Kidney glomerular epithelial cell (primary cell): ENCODE results near the gene LRIG3.
"Not testable (repeated sequence)": the region's sequence is repeated elsewhere in the genome, so short reads cannot be mapped to it uniquely, and the experiment has no call there.

Source experiments
- DNase-seq: peaks from one replicate; lab custom pipeline; 2025; lab: John Stamatoyannopoulos, UW

LRIG3 gene

DNA sequence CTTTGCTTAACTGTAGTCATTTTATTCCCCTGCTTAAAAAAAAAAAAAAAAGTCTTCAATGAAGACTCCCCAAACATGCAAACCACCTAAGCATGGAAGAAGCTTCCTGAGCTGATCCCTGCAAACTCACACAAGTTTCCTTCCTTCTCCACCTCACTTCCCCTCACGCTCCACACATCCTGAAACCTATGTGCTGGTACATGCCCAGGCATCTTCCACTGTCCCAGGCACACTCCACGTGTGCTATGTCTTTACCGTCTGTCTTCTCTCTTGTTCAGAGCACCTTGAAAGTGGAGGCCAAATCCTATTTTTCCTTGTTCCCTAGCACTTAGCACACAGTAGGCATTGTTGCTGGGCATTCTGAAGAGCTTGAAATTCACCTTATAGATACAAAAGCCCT, 13.4 kb downstream of the LRIG3 start:
- DNase-seq = no peak

GRCh38 chr12:58905422-58905821, 14.9 kb downstream of the LRIG3 start:
- DNase-seq = no peak

GRCh38 chr12:58902726-58903125, 17.6 kb downstream of the LRIG3 start:
- DNase-seq = not testable (repeated sequence)

DNA sequence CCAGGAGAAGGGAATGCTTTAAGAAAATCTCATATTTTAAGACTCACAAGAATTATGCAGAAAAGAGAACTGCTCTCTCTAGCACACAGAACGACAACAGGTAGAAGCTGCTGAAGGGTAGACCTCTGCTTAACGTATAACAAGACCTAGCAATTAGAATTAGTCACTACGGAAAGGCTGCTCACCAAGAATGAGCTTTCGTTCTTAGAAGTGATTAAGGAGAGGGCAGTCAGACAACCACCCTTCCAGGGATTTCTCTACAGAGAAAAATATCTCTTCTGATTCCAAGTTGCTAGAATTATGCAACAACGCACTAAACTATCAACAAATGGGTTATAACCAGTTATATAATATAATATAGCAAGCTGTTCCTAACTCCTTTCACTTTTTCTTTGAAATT, 18.6 kb downstream of the LRIG3 start:
- no peak for DNase-seq

- no peak for DNase-seq
These were observed 22.3 kb downstream of the LRIG3 start for GRCh38 chr12:58897969-58898368.

GRCh38 chr12:58896278-58896677, 24.0 kb downstream of the LRIG3 start:
- no peak for DNase-seq

DNA sequence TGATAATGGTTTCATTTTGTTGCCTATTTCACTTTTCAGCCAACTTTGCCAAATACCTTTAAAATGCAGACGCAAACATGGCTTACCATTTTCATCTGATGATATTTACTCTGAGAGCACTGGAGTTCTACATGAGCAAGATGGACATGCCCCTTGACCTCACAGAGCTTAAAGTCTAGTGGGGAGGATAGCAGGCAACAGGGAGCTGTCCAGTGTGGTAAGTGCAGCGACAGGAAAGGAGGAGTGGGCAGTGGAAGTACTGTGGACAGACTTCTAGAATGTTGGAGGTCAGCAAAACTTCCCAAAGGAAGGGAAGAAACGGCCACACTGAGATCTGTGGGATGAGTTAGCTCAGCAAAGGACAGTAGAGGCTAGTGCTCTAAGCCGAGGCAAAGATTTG, 25.3 kb downstream of the LRIG3 start:
- DNase-seq = no peak

GRCh38 chr12:58894040-58894439, 26.3 kb downstream of the LRIG3 start:
- DNase-seq = no peak

GRCh38 chr12:58893495-58893894, 26.8 kb downstream of the LRIG3 start:
- no peak for DNase-seq

DNA sequence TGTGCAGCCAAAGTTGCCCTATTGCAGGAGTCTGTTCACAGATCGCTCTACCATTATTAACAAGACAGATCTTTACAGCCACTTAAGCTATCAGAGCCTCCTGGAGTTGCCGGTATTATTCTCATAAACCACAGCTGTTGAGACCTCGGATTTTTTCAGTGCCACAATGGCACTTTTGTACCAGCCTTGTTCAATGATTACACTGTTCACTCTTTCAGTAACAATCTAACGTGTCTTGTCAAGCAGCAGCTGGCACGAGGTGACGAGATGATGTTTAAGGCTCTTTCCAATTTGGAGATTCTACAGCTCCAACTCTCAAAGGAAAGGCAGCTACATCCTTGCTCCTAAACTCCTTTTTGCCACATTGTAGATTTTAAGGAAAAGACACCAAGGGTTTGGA, 30.7 kb downstream of the LRIG3 start:
- DNase-seq = no peak

GRCh38 chr12:58888131-58888783, 32.0 kb downstream of the LRIG3 start:
- DNase-seq = peak; percentile 98

GRCh38 chr12:58887068-58887467, 33.2 kb downstream of the LRIG3 start:
- DNase-seq = no peak

DNA sequence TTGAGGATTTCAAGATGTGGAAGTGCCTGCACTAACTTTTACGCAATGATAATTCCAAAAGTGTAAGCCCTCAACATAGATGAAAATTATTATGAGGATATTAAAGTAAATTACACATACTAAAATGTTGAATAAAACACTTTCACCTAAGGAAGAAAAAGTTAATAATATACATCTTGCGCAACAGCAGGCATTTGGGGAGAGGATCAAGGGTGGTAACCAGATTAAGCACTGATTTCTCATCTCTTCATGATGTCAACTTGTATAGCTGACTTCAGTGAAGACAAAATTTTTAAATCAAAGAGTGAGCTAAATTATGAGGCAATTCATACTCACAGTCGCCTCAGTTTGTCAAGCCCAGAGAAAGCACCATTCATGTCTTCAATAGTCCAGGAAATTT, 33.8 kb downstream of the LRIG3 start:
- no peak for DNase-seq

GRCh38 chr12:58884916-58885315, 35.4 kb downstream of the LRIG3 start:
- DNase-seq = no peak

- no peak for DNase-seq
These were observed 36.5 kb downstream of the LRIG3 start for GRCh38 chr12:58883576-58884334.

DNA sequence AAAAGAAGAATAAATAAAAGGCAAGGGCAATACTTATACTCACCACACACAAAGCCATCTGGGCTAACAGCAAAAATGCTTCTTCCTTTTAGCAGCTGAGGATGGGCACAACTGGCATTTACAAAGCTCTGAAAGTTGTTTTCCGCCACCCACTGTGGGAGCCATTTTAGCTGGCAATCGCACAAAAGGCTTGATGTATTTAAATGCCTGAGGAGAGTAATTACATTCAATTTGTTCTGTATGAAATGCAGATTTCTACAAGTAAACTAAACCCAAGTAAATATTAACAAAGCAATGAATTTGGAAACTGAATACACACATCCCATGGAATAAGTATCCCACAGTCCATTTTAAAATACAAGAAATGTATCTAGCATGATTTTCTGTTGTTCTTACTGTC, 37.5 kb downstream of the LRIG3 start:
- no peak for DNase-seq

DNA sequence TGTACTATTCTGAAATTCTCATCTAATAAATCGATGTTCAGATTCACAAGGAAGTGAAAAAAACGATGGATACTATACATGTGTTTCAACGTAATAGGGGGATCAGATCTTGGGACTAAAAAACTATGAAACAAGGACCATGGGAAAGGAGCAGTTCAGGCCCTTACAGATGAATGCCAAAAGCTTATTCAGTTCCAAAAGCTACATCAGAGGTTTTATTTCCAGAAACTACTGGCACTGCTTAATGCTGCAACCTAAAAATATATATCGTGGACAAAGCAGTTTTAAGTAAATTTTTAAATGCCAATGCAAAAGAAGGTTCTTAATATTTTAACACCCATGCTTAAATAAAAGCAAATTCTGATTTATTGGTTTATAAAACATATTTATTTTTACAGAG, 38.5 kb downstream of the LRIG3 start:
- DNase-seq = no peak

DNA sequence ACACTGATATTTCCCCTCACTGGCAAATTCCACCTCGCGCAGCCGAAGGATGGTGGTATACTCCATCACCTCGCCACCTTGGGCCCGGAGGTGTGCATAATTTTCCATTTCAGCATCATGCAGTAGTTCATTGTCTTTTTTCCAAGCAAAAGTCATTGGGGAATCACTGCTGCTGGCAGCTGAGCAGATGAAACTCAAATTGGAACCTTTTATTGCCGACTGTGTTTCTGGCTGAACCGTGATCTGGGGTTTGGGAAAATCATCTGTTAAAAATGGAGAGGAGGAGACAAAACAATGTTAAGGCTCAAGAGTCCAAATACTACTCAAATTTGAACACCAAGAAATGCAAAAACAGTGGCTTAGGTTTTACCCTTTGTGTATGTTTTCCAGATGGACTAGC, 39.7 kb downstream of the LRIG3 start:
- DNase-seq = no peak

DNA sequence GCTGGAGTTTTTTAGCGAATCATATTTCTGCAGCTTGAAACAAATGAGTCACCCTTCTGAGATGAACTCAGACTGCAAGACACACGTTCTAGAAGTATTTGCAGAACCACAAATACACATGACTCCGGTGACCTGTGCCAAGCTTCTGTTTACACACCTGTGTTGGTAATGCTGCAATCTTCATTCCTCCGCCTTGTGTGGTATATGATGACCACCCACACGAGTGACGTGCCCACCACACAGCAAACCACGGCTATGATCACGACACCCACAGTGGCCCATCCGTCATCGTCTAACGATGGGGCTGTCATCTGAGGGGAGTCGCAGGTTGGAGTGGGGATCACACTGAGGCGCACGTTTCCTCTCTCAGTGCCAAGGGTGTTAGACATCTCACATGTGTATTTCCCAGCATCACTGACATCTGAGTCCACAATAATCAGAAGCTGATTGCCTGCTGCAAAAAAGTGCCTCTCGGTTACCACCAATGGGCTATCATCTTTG, 43.0 kb downstream of the LRIG3 start:
- peak; percentile 94 for DNase-seq

GRCh38 chr12:58873496-58873895, 46.8 kb downstream of the LRIG3 start:
- peak; percentile 55 for DNase-seq

GRCh38 chr12:58871556-58871955, 48.7 kb downstream of the LRIG3 start:
- no peak for DNase-seq

GRCh38 chr12:58870595-58870994, 49.7 kb downstream of the LRIG3 start:
- DNase-seq = no peak

GRCh38 chr12:58860788-58861240, 59.5 kb downstream of the LRIG3 start:
- DNase-seq = no peak
